OCI-M2 (cell line): ENCODE data around the gene SLC39A11.

ENCODE experiments used
- DNase-seq: peaks from one replicate; lab custom pipeline; 2025; ENCODE audit not compliant: unreplicated experiment; lab: John Stamatoyannopoulos, UW

SLC39A11 gene

GRCh38 chr17:73045724-73046123, 46.8 kb downstream of the SLC39A11 start:
- DNase-seq = no peak

- no peak for DNase-seq
These were observed 48.6 kb downstream of the SLC39A11 start for GRCh38 chr17:73043686-73044581.

- no peak for DNase-seq
These were observed 49.4 kb downstream of the SLC39A11 start for GRCh38 chr17:73042809-73043685.

GRCh38 chr17:73042225-73042624, 50.3 kb downstream of the SLC39A11 start:
- no peak for DNase-seq

GRCh38 chr17:73039282-73039681, 53.2 kb downstream of the SLC39A11 start:
- DNase-seq = no peak

GRCh38 chr17:73031472-73031871, 61.0 kb downstream of the SLC39A11 start:
- no peak for DNase-seq

- no peak for DNase-seq
These were observed 61.5 kb downstream of the SLC39A11 start for GRCh38 chr17:73030995-73031394.

- DNase-seq = no peak
These were observed 62.0 kb downstream of the SLC39A11 start for GRCh38 chr17:73030501-73030921.

- no peak for DNase-seq
These were observed 62.5 kb downstream of the SLC39A11 start for GRCh38 chr17:73029991-73030390.

GRCh38 chr17:73029021-73029420, 63.5 kb downstream of the SLC39A11 start:
- no peak for DNase-seq

- DNase-seq = no peak
These were observed 64.2 kb downstream of the SLC39A11 start for GRCh38 chr17:73028299-73028755.

- DNase-seq = no peak
These were observed 65.3 kb downstream of the SLC39A11 start for GRCh38 chr17:73027130-73027741.

- no peak for DNase-seq
These were observed 67.4 kb downstream of the SLC39A11 start for GRCh38 chr17:73025041-73025560.

GRCh38 chr17:73023759-73024158, 68.7 kb downstream of the SLC39A11 start:
- DNase-seq = no peak

GRCh38 chr17:73022694-73023093, 69.8 kb downstream of the SLC39A11 start:
- DNase-seq = no peak

GRCh38 chr17:73021771-73022170, 70.7 kb downstream of the SLC39A11 start:
- DNase-seq = no peak

- DNase-seq = no peak
These were observed 72.4 kb downstream of the SLC39A11 start for GRCh38 chr17:73020110-73020509.

GRCh38 chr17:73018599-73018998, 73.9 kb downstream of the SLC39A11 start:
- no peak for DNase-seq

GRCh38 chr17:73017658-73018057, 74.8 kb downstream of the SLC39A11 start:
- DNase-seq = no peak

GRCh38 chr17:73015722-73016276, 76.7 kb downstream of the SLC39A11 start:
- no peak for DNase-seq
